OCI-LY1 (cell line): ENCODE data around the gene CEP57L1.

Experiments
- H2AFZ ChIP-seq: fragments of 200-600 bp; sonication (generic), shearing (Covaris generic); 2 replicates; pipeline ENCODE4 v1.6.0; 2014; ENCODE audit warnings: antibody characterized with exemption, mild to moderate bottlenecking, low read length
- H3F3A ChIP-seq: fragments of 200-600 bp; sonication (generic), shearing (Covaris generic); 2 replicates; pipeline ENCODE4 v1.6.0; 2014; ENCODE audit warnings: mild to moderate bottlenecking, antibody characterized with exemption, low read length, moderate library complexity; ENCODE audit not compliant: insufficient read depth
- H3K27ac ChIP-seq: fragments of 200-600 bp; sonication (generic); 2 replicates; pipeline ENCODE4 v1.5.1; 2014; ENCODE audit warnings: low read length, mixed run types, mild to moderate bottlenecking, low read depth; ENCODE audit not compliant: poor library complexity, severe bottlenecking
- H3K27me3 ChIP-seq: fragments of 200-600 bp; sonication (generic); 2 replicates; pipeline ENCODE4 v1.6.0; 2014; ENCODE audit warnings: antibody characterized with exemption, mild to moderate bottlenecking, low read length, moderate library complexity; ENCODE audit not compliant: insufficient read depth
- H3K36me3 ChIP-seq: fragments of 200-600 bp; sonication (generic); 2 replicates; pipeline ENCODE4 v1.6.1; 2014; ENCODE audit warnings: mild to moderate bottlenecking, antibody characterized with exemption, low read length, moderate library complexity, mixed read lengths; ENCODE audit not compliant: insufficient read depth
- H3K4me1 ChIP-seq: fragments of 200-600 bp; sonication (generic); 2 replicates; pipeline ENCODE4 v1.5.1; 2014; ENCODE audit warnings: mild to moderate bottlenecking, low read length, moderate library complexity; ENCODE audit not compliant: insufficient read depth, severe bottlenecking
- H3K4me2 ChIP-seq: fragments of 200-600 bp; sonication (generic), shearing (Covaris generic); 2 replicates; pipeline ENCODE4 v1.6.1; 2014; ENCODE audit warnings: low read length
- H3K4me3 ChIP-seq: fragments of 200-600 bp; sonication (generic); 2 replicates; pipeline ENCODE4 v1.5.1; 2014; ENCODE audit warnings: low read length, low read depth, mild to moderate bottlenecking, mixed read lengths; ENCODE audit not compliant: poor library complexity, severe bottlenecking
- H3K79me2 ChIP-seq: fragments of 200-600 bp; shearing (Covaris generic); 2 replicates; pipeline ENCODE4 v1.6.1; 2016; ENCODE audit warnings: mixed run types, low read length, mixed read lengths; ENCODE audit not compliant: insufficient read depth
- H3K9ac ChIP-seq: fragments of 200-600 bp; sonication (generic), shearing (Covaris generic); 2 replicates; pipeline ENCODE4 v1.6.1; 2014; ENCODE audit warnings: mild to moderate bottlenecking, low read length, mixed read lengths
- H3K9me2 ChIP-seq: fragments of 200-600 bp; sonication (generic), shearing (Covaris generic); 2 replicates; pipeline ENCODE4 v1.6.1; 2014; ENCODE audit warnings: low read depth, mild to moderate bottlenecking, low read length, mixed read lengths
- H3K9me3 ChIP-seq: fragments of 200-600 bp; shearing (Covaris generic); 2 replicates; pipeline ENCODE4 v1.6.1; 2014; ENCODE audit warnings: low read length, mixed read lengths
- H4K20me1 ChIP-seq: fragments of 200-600 bp; sonication (generic), shearing (Covaris generic); 2 replicates; pipeline ENCODE4 v1.6.0; 2016; ENCODE audit warnings: mild to moderate bottlenecking, low read length; ENCODE audit not compliant: insufficient read depth
- CTCF ChIP-seq: fragments of 200-600 bp; sonication (generic), shearing (Covaris generic); IDR thresholded peaks from 2 replicates; pipeline ENCODE4 v1.5.1; 2017; ENCODE audit warnings: mild to moderate bottlenecking, antibody characterized with exemption, low read length, moderate library complexity, mixed read lengths
- EZH2 ChIP-seq: fragments of 200-600 bp; sonication (generic), shearing (Covaris generic); IDR thresholded peaks from 2 replicates; pipeline ENCODE4 v1.8.0; 2017; ENCODE audit warnings: borderline replicate concordance, mixed run types, mild to moderate bottlenecking, antibody characterized with exemption, low read length, moderate library complexity, mixed read lengths

CEP57L1 gene

GRCh38 chr6:109075934-109076333 is 19.4 kb upstream of the CEP57L1 start:
- H3K9me3 ChIP-seq = no peaks in the 10 kb centered on the region
- no peak for TF ChIP-seq CTCF
- TF ChIP-seq EZH2 = no peak
- no peak overlapping the region for H3K9ac ChIP-seq
- H3K4me2 ChIP-seq = no peak overlapping the region
- no peaks in the 10 kb centered on the region for H3K27me3 ChIP-seq
- no peaks in the 10 kb centered on the region for H3K9me2 ChIP-seq
- no peaks in the 10 kb centered on the region for H4K20me1 ChIP-seq
- H3F3A ChIP-seq = no peaks in the 10 kb centered on the region
- H3K79me2 ChIP-seq = no peaks in the 10 kb centered on the region
- H3K27ac ChIP-seq = no peak overlapping the region
- H3K4me1 ChIP-seq = no peaks in the 10 kb centered on the region
- H2AFZ ChIP-seq = no peak overlapping the region
- no peaks in the 10 kb centered on the region for H3K36me3 ChIP-seq
- no peak overlapping the region for H3K4me3 ChIP-seq

- H3K9ac ChIP-seq = no peak overlapping the region
- no peaks in the 10 kb centered on the region for H3K79me2 ChIP-seq
- TF ChIP-seq CTCF (no peak), EZH2 (no peak)
- no peak overlapping the region for H3K4me3 ChIP-seq
- no peak overlapping the region for H3K27ac ChIP-seq
- H2AFZ ChIP-seq = no peak overlapping the region
- no peaks in the 10 kb centered on the region for H3K9me2 ChIP-seq
- H3K4me2 ChIP-seq = no peak overlapping the region
- H3K27me3 ChIP-seq = no peaks in the 10 kb centered on the region
- no peaks in the 10 kb centered on the region for H3F3A ChIP-seq
- no peaks in the 10 kb centered on the region for H3K9me3 ChIP-seq
- H3K36me3 ChIP-seq = no peaks in the 10 kb centered on the region
- H4K20me1 ChIP-seq = no peaks in the 10 kb centered on the region
- no peaks in the 10 kb centered on the region for H3K4me1 ChIP-seq
Observed at GRCh38 chr6:109076377-109076776, 18.9 kb upstream of the CEP57L1 start.

GRCh38 chr6:109079981-109080380 is 15.3 kb upstream of the CEP57L1 start:
- H3K79me2 ChIP-seq = no peaks in the 10 kb centered on the region
- no peak overlapping the region for H3K27ac ChIP-seq
- no peaks in the 10 kb centered on the region for H3F3A ChIP-seq
- H3K4me1 ChIP-seq = no peaks in the 10 kb centered on the region
- H4K20me1 ChIP-seq = no peaks in the 10 kb centered on the region
- H3K9ac ChIP-seq = no peak overlapping the region
- H3K4me3 ChIP-seq = no peak overlapping the region
- no peaks in the 10 kb centered on the region for H3K9me3 ChIP-seq
- no peaks in the 10 kb centered on the region for H3K9me2 ChIP-seq
- no peaks in the 10 kb centered on the region for H3K27me3 ChIP-seq
- no peak for TF ChIP-seq CTCF
- TF ChIP-seq EZH2 = no peak
- no peak overlapping the region for H2AFZ ChIP-seq
- H3K36me3 ChIP-seq = no peaks in the 10 kb centered on the region
- H3K4me2 ChIP-seq = no peak overlapping the region
